C1 segment of cervical spinal cord (tissue), 14 donors: ENCODE data around the gene MYO18A.

Experiments used
- DNase-seq, 14 donors: peaks; one replicate each; lab custom pipeline; 2025; lab: John Stamatoyannopoulos, UW

Gene MYO18A

GRCh38 chr17:29078183-29079045 is 101.8 kb downstream of the MYO18A start:
- peak in 1 of 14 donors; percentile 40 for DNase-seq

- DNase-seq = no peak
These were observed 102.9 kb downstream of the MYO18A start for GRCh38 chr17:29077320-29077719.

GRCh38 chr17:29076722-29077121 is 103.5 kb downstream of the MYO18A start:
- peak in 9 of 14 donors; percentile 20 to 63 (median 41) for DNase-seq

GRCh38 chr17:29076087-29076486 is 104.1 kb downstream of the MYO18A start:
- DNase-seq = no peak

- DNase-seq = no peak
These were observed 105.7 kb downstream of the MYO18A start for GRCh38 chr17:29074488-29074887.

GRCh38 chr17:29073520-29073919 is 106.7 kb downstream of the MYO18A start:
- no peak for DNase-seq

- DNase-seq = no peak
These were observed 107.2 kb downstream of the MYO18A start for GRCh38 chr17:29073045-29073444.

- DNase-seq = no peak
These were observed 108.9 kb downstream of the MYO18A start for GRCh38 chr17:29071303-29071702.

- peak in 3 of 14 donors; percentile 11 to 48 (median 38) for DNase-seq
These were observed 109.4 kb downstream of the MYO18A start for GRCh38 chr17:29070781-29071180.

GRCh38 chr17:29070308-29070707 is 109.9 kb downstream of the MYO18A start:
- no peak for DNase-seq

- no peak for DNase-seq
These were observed 110.6 kb downstream of the MYO18A start for GRCh38 chr17:29069526-29070041.

GRCh38 chr17:29068818-29069217 is 111.4 kb downstream of the MYO18A start:
- peak in 1 of 14 donors; percentile 26 for DNase-seq

GRCh38 chr17:29066606-29067005 is 113.6 kb downstream of the MYO18A start:
- peak in 1 of 14 donors; percentile 67 for DNase-seq

GRCh38 chr17:29066047-29066446 is 114.2 kb downstream of the MYO18A start:
- DNase-seq = peak in 1 of 14 donors; percentile 87

- no peak for DNase-seq
These were observed 116.2 kb downstream of the MYO18A start for GRCh38 chr17:29063992-29064391.

GRCh38 chr17:29062215-29062614 is 118.0 kb downstream of the MYO18A start:
- no peak for DNase-seq

GRCh38 chr17:29061036-29061435 is 119.2 kb downstream of the MYO18A start:
- DNase-seq = peak in 1 of 14 donors; percentile 58

- no peak for DNase-seq
These were observed 119.7 kb downstream of the MYO18A start for GRCh38 chr17:29060475-29060874.

- no peak for DNase-seq
These were observed 120.9 kb downstream of the MYO18A start for GRCh38 chr17:29059281-29059680.

- no peak for DNase-seq
These were observed 121.8 kb downstream of the MYO18A start for GRCh38 chr17:29058391-29058790.

- DNase-seq = no peak
These were observed 122.8 kb downstream of the MYO18A start for GRCh38 chr17:29057361-29057760.

GRCh38 chr17:29054835-29055234 is 125.4 kb downstream of the MYO18A start:
- no peak for DNase-seq

- DNase-seq = no peak
These were observed 128.5 kb downstream of the MYO18A start for GRCh38 chr17:29051731-29052130.
